ENCODE data around the gene SLC22A3.

The SLC22A3 gene

DNA sequence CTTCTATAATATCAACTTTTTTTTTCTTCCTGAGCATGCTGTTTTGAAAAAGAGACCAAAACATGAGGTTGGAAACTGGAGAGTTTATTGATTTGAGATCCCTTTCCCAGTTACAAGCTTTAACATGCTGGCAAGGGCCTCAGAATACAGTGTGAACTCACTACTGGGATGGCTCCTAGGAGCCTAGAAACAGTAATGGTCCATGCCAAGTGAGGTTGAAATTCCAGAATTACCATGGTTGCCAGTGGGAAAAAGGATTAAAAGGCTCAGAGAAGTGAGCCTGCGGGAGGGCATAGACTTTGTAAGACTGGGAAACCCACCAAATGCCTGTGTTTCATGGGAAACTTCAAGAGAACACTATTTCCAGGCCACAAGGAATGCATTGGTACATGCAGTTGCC is 28.9 kb upstream of the SLC22A3 start:
- Histone ChIP-seq H3K9ac (ENCODE audit: low read length) (no peak overlapping the region), H3K4me1 (ENCODE audit: control insufficient read depth, insufficient read depth, low read length) (no peaks in the 10 kb centered on the region), H3K36me3 (ENCODE audit: control insufficient read depth, insufficient read depth, low read length) (no peaks in the 10 kb centered on the region), H3K4me3 (ENCODE audit: low read length) (no peak overlapping the region), H3K27me3 (ENCODE audit: control insufficient read depth, insufficient read depth, low read length) (no peaks in the 10 kb centered on the region), H3K9me3 (ENCODE audit: control insufficient read depth, low read length) (no peaks in the 10 kb centered on the region)

DNA sequence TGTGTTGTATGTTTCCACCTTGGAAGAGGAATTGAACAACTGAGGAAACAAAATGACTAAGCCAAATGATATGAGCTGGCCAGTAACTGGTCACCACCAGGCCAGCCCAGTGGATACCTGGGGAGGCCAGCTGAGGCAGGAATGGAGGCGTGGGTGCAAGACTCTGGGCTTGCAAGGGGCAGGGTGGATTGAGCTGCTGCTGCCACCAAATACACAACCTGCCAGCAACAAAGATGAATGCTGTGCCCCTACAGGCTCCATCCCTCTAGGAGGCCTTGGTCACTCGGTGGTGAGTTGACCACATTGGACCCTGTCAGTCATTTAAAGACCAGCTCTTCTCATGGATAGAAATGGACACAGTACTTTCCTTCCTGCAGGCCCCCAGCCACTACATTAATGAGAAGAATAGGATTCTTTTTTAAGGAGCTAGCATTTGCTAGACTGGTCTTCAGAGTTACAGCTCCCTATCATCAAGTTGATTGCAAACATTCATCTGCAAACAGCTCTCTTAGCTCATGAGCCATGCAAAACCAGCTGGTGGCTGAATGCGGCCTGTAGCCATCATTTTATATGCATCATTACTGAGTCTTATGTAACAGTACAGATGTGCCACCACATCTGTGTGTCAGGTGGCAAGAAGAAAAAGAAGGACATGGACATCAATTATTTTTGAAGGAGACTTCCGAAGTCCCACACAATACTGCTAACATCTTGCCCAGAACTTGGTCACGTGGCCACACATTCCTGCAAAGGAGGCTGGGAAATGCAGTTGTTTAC is 26.3 kb upstream of the SLC22A3 start:
- H3K36me3 ChIP-seq (ENCODE audit: control insufficient read depth, insufficient read depth, low read length), result no peaks in the 10 kb centered on the region
- no peaks in the 10 kb centered on the region for H3K27me3 ChIP-seq (ENCODE audit: control insufficient read depth, insufficient read depth, low read length)
- no peaks in the 10 kb centered on the region for H3K9me3 ChIP-seq (ENCODE audit: control insufficient read depth, low read length)
- H3K4me1 ChIP-seq (ENCODE audit: control insufficient read depth, insufficient read depth, low read length), result no peaks in the 10 kb centered on the region
- no peak overlapping the region for H3K4me3 ChIP-seq (ENCODE audit: low read length)
- H3K9ac ChIP-seq (ENCODE audit: low read length), result no peak overlapping the region

- H3K9me3 ChIP-seq (ENCODE audit: control insufficient read depth, low read length), result no peaks in the 10 kb centered on the region
- no peak overlapping the region for H3K9ac ChIP-seq (ENCODE audit: low read length)
- H3K27me3 ChIP-seq (ENCODE audit: control insufficient read depth, insufficient read depth, low read length), result no peaks in the 10 kb centered on the region
- no peaks in the 10 kb centered on the region for H3K4me1 ChIP-seq (ENCODE audit: control insufficient read depth, insufficient read depth, low read length)
- no peak overlapping the region for H3K4me3 ChIP-seq (ENCODE audit: low read length)
- no peaks in the 10 kb centered on the region for H3K36me3 ChIP-seq (ENCODE audit: control insufficient read depth, insufficient read depth, low read length)
These were observed 20.2 kb upstream of the SLC22A3 start for GRCh38 chr6:160327981-160328380.

DNA sequence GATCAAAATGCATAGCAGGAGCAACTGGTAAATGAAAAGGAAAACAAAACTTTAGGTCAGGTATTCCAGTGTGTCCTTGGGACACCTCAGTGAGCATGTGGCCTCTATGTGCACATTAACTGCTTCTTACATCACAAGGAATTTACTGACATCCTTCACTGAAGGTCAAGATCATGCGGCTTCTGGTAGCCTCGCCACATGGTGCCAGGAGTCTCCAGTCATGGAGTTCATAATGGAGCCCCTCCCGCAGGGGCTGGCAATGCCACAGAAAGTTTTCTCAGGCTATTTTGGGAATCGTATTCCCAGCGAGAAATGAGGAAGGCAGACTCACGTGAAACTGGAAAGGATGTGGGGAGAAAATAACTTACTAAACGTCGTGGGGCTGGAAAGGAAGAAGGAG is 19.7 kb upstream of the SLC22A3 start:
- H3K4me3 ChIP-seq (ENCODE audit: low read length), result no peak overlapping the region
- H3K4me1 ChIP-seq (ENCODE audit: control insufficient read depth, insufficient read depth, low read length), result no peaks in the 10 kb centered on the region

GRCh38 chr6:160329188-160329587 is 19.0 kb upstream of the SLC22A3 start:
- H3K4me1 ChIP-seq (ENCODE audit: control insufficient read depth, insufficient read depth, low read length), result no peaks in the 10 kb centered on the region
- no peak overlapping the region for H3K4me3 ChIP-seq (ENCODE audit: low read length)
- H3K36me3 ChIP-seq (ENCODE audit: control insufficient read depth, insufficient read depth, low read length), result no peaks in the 10 kb centered on the region
- no peaks in the 10 kb centered on the region for H3K9me3 ChIP-seq (ENCODE audit: control insufficient read depth, low read length)
- H3K9ac ChIP-seq (ENCODE audit: low read length), result no peak overlapping the region
- H3K27me3 ChIP-seq (ENCODE audit: control insufficient read depth, insufficient read depth, low read length), result no peaks in the 10 kb centered on the region

More for the DNA sequence above, 19.7 kb upstream of the SLC22A3 start:
- Histone ChIP-seq H3K9ac (ENCODE audit: low read length) (no peak overlapping the region), H3K27me3 (ENCODE audit: control insufficient read depth, insufficient read depth, low read length) (no peaks in the 10 kb centered on the region), H3K36me3 (ENCODE audit: control insufficient read depth, insufficient read depth, low read length) (no peaks in the 10 kb centered on the region), H3K9me3 (ENCODE audit: control insufficient read depth, low read length) (no peaks in the 10 kb centered on the region)

GRCh38 chr6:160330619-160331018 is 17.6 kb upstream of the SLC22A3 start:
- Histone ChIP-seq H3K9ac (ENCODE audit: low read length) (no peak overlapping the region), H3K27me3 (ENCODE audit: control insufficient read depth, insufficient read depth, low read length) (no peaks in the 10 kb centered on the region), H3K4me3 (ENCODE audit: low read length) (no peak overlapping the region), H3K4me1 (ENCODE audit: control insufficient read depth, insufficient read depth, low read length) (no peaks in the 10 kb centered on the region), H3K9me3 (ENCODE audit: control insufficient read depth, low read length) (no peaks in the 10 kb centered on the region), H3K36me3 (ENCODE audit: control insufficient read depth, insufficient read depth, low read length) (no peaks in the 10 kb centered on the region)

DNA sequence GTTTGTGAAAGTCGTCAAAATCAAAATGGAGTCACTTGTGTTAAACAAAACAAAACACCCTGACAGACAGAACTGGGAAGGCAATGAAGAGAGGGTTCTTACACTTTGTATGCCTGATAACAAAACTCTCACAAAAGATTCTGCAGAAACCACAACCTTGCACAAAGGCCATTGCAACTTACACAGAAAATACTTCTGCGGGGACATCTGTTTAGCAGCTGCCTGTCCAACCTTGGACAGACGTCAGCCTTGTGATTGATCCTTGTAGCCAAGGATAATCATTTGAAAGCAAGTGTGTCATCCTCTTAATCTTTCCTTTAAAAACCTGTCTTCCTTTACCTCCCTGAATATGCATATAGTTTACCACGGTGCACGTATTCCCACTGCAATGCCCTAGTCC is 17.0 kb upstream of the SLC22A3 start:
- no peaks in the 10 kb centered on the region for H3K9me3 ChIP-seq (ENCODE audit: control insufficient read depth, low read length)
- H3K36me3 ChIP-seq (ENCODE audit: control insufficient read depth, insufficient read depth, low read length), result no peaks in the 10 kb centered on the region
- no peaks in the 10 kb centered on the region for H3K27me3 ChIP-seq (ENCODE audit: control insufficient read depth, insufficient read depth, low read length)
- no peak overlapping the region for H3K9ac ChIP-seq (ENCODE audit: low read length)
- no peak overlapping the region for H3K4me3 ChIP-seq (ENCODE audit: low read length)
- no peaks in the 10 kb centered on the region for H3K4me1 ChIP-seq (ENCODE audit: control insufficient read depth, insufficient read depth, low read length)

DNA sequence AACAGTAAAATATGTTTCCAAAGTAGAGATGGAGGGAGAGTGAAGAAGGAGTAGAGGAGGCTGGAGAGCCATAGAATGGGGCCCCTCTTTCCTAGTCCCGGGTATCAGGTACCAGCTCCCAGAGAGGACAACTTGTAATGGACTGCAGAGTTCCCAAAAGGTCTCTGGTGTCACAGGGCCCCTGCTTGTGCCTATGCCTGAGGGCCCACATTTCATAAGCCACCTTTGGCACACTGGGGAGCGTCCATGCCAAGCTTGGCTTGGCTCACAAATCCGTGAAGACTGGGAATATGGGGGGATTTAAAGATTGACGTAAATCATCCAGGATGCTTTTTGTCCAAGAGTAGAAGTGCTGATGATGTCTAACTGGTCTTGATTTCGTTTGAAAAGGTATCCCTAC is 16.4 kb upstream of the SLC22A3 start:
- no peak overlapping the region for H3K9ac ChIP-seq (ENCODE audit: low read length)
- H3K9me3 ChIP-seq (ENCODE audit: control insufficient read depth, low read length), result no peaks in the 10 kb centered on the region
- no peaks in the 10 kb centered on the region for H3K36me3 ChIP-seq (ENCODE audit: control insufficient read depth, insufficient read depth, low read length)
- H3K4me1 ChIP-seq (ENCODE audit: control insufficient read depth, insufficient read depth, low read length), result no peaks in the 10 kb centered on the region
- no peaks in the 10 kb centered on the region for H3K27me3 ChIP-seq (ENCODE audit: control insufficient read depth, insufficient read depth, low read length)
- no peak overlapping the region for H3K4me3 ChIP-seq (ENCODE audit: low read length)

DNA sequence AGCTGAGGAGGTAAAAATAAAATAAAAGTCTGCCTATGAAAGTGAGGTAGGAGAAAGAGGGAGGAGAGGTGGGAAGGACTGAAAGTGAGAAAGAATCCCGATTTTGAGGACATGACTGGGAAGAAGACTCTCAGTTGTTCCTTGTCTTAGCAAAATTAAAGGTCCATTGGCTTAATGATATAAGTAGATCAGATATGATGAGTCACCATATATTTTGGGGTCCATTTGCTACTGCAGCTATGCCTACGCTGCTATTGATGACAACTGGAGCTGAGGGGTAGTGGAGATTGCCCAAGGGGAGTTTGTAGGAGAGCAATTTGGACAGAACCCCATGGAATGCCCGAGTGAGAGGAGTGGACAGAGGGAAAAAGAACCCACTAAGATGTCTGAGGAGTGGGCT is 15.1 kb upstream of the SLC22A3 start:
- H3K9me3 ChIP-seq (ENCODE audit: control insufficient read depth, low read length), result no peaks in the 10 kb centered on the region
- H3K9ac ChIP-seq (ENCODE audit: low read length), result no peak overlapping the region
- no peak overlapping the region for H3K4me3 ChIP-seq (ENCODE audit: low read length)
- H3K27me3 ChIP-seq (ENCODE audit: control insufficient read depth, insufficient read depth, low read length), result no peaks in the 10 kb centered on the region
- H3K4me1 ChIP-seq (ENCODE audit: control insufficient read depth, insufficient read depth, low read length), result peaks cover 7% of the 10 kb centered on the region
- no peaks in the 10 kb centered on the region for H3K36me3 ChIP-seq (ENCODE audit: control insufficient read depth, insufficient read depth, low read length)

DNA sequence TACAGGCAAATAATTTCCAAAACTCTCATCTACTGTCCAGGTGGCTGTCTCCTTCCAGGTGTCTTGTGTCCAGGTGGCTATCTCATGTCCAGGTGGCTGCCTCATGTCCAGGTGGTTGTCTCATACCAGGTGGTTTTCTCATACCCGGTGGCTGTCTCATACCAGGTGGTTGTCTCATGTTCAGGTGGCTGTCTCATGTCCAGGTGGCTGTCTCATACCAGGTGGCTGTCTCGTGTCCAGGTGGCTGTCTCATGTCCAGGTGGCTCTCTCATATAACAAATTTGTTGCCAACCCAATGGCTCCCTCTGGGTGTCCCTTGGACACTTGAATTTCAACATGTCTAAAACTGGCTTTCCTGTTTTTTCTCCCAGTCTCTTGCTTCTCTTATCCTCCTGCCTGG is 14.3 kb upstream of the SLC22A3 start:
- no peaks in the 10 kb centered on the region for H3K36me3 ChIP-seq (ENCODE audit: control insufficient read depth, insufficient read depth, low read length)
- no peaks in the 10 kb centered on the region for H3K9me3 ChIP-seq (ENCODE audit: control insufficient read depth, low read length)
- H3K4me3 ChIP-seq (ENCODE audit: low read length), result no peak overlapping the region
- H3K27me3 ChIP-seq (ENCODE audit: control insufficient read depth, insufficient read depth, low read length), result no peaks in the 10 kb centered on the region
- H3K9ac ChIP-seq (ENCODE audit: low read length), result no peak overlapping the region
- H3K4me1 ChIP-seq (ENCODE audit: control insufficient read depth, insufficient read depth, low read length), result peaks cover 7% of the 10 kb centered on the region

- Histone ChIP-seq H3K9ac (ENCODE audit: low read length) (no peak overlapping the region), H3K4me1 (ENCODE audit: control insufficient read depth, insufficient read depth, low read length) (peaks cover 7% of the 10 kb centered on the region), H3K9me3 (ENCODE audit: control insufficient read depth, low read length) (no peaks in the 10 kb centered on the region), H3K4me3 (ENCODE audit: low read length) (no peak overlapping the region), H3K27me3 (ENCODE audit: control insufficient read depth, insufficient read depth, low read length) (no peaks in the 10 kb centered on the region), H3K36me3 (ENCODE audit: control insufficient read depth, insufficient read depth, low read length) (no peaks in the 10 kb centered on the region)
These were observed 12.0 kb upstream of the SLC22A3 start for GRCh38 chr6:160336200-160336599.

- Histone ChIP-seq H3K4me3 (ENCODE audit: low read length) (no peak overlapping the region), H3K9ac (ENCODE audit: low read length) (no peak overlapping the region), H3K9me3 (ENCODE audit: control insufficient read depth, low read length) (no peaks in the 10 kb centered on the region), H3K4me1 (ENCODE audit: control insufficient read depth, insufficient read depth, low read length) (peaks cover 7% of the 10 kb centered on the region), H3K36me3 (ENCODE audit: control insufficient read depth, insufficient read depth, low read length) (no peaks in the 10 kb centered on the region), H3K27me3 (ENCODE audit: control insufficient read depth, insufficient read depth, low read length) (no peaks in the 10 kb centered on the region)
These were observed 10.9 kb upstream of the SLC22A3 start for GRCh38 chr6:160337301-160337700.

GRCh38 chr6:160337991-160338390 is 10.2 kb upstream of the SLC22A3 start:
- H3K9me3 ChIP-seq (ENCODE audit: control insufficient read depth, low read length), result no peaks in the 10 kb centered on the region
- H3K36me3 ChIP-seq (ENCODE audit: control insufficient read depth, insufficient read depth, low read length), result no peaks in the 10 kb centered on the region
- H3K4me1 ChIP-seq (ENCODE audit: control insufficient read depth, insufficient read depth, low read length), result peaks cover 7% of the 10 kb centered on the region
- H3K27me3 ChIP-seq (ENCODE audit: control insufficient read depth, insufficient read depth, low read length), result no peaks in the 10 kb centered on the region
- H3K4me3 ChIP-seq (ENCODE audit: low read length), result no peak overlapping the region
- no peak overlapping the region for H3K9ac ChIP-seq (ENCODE audit: low read length)

All from mucosa of stomach (tissue), 1 donor.